Measurements from ENCODE around the gene KCNJ9.

Gene KCNJ9

GRCh38 chr1:160070243-160071163 is 10.8 kb upstream of the KCNJ9 start:
- Histone ChIP-seq H3K4me3 (ENCODE audit: low read length) (peak overlapping the region; percentile 66), H3K27ac (ENCODE audit: low read depth, low read length) (no peak overlapping the region), H3K27me3 (ENCODE audit: control insufficient read depth, low read length) (peaks cover 32% of the 10 kb centered on the region), H3K4me1 (ENCODE audit: control insufficient read depth, low read length) (peaks cover 15% of the 10 kb centered on the region), H4K20me1 (ENCODE audit: control insufficient read depth, insufficient read depth, low read depth, low read length) (no peaks in the 10 kb centered on the region), H3F3A (ENCODE audit: control insufficient read depth, insufficient read depth) (no peaks in the 10 kb centered on the region), H3K4me2 (ENCODE audit: low read length) (peak overlapping the region; percentile 85), H3K36me3 (ENCODE audit: control insufficient read depth, low read length) (no peaks in the 10 kb centered on the region), H3K79me2 (ENCODE audit: control insufficient read depth, low read length) (no peaks in the 10 kb centered on the region), H3K9me3 (ENCODE audit: control insufficient read depth, insufficient read depth, low read length) (no peaks in the 10 kb centered on the region), H3K9me2 (replicated peaks; ENCODE audit: control insufficient read depth, low read length) (no peaks in the 10 kb centered on the region)
- TF ChIP-seq, protein P1, sequence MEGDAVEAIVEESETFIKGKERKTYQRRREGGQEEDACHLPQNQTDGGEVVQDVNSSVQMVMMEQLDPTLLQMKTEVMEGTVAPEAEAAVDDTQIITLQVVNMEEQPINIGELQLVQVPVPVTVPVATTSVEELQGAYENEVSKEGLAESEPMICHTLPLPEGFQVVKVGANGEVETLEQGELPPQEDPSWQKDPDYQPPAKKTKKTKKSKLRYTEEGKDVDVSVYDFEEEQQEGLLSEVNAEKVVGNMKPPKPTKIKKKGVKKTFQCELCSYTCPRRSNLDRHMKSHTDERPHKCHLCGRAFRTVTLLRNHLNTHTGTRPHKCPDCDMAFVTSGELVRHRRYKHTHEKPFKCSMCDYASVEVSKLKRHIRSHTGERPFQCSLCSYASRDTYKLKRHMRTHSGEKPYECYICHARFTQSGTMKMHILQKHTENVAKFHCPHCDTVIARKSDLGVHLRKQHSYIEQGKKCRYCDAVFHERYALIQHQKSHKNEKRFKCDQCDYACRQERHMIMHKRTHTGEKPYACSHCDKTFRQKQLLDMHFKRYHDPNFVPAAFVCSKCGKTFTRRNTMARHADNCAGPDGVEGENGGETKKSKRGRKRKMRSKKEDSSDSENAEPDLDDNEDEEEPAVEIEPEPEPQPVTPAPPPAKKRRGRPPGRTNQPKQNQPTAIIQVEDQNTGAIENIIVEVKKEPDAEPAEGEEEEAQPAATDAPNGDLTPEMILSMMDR (IDR thresholded peaks at IDR 0.05; ENCODE audit: low read depth, low read length, poor library complexity, severe bottlenecking): no peak
- no peak for TF ChIP-seq EZH2phosphoT487 (IDR thresholded peaks at IDR 0.05; ENCODE audit: borderline replicate concordance, low read length)

DNA sequence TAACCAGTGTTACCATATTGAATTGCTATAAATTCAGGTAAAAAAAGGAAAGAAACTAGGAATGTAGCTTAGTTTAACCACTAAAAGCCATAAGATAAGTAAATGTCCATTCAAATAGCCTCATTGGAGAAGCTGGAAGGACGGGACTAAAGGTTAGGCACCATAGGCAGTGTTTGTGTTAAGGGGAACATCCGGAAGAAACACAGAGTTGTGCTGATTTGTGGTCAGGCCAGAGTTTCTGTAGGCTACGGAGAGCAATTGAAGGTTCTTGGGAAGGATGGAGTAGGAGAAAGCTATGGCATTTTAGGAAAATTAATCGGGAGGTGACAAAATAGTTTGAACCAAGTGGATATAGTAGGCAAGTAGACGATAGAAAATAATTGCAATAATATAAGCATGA is 10.0 kb upstream of the KCNJ9 start:
- Histone ChIP-seq H3K79me2 (ENCODE audit: control insufficient read depth, low read length) (no peaks in the 10 kb centered on the region), H4K20me1 (ENCODE audit: control insufficient read depth, insufficient read depth, low read depth, low read length) (no peaks in the 10 kb centered on the region), H3K4me3 (ENCODE audit: low read length) (no peak overlapping the region), H3K4me2 (ENCODE audit: low read length) (no peak overlapping the region), H3K4me1 (ENCODE audit: control insufficient read depth, low read length) (peaks cover 15% of the 10 kb centered on the region), H3F3A (ENCODE audit: control insufficient read depth, insufficient read depth) (no peaks in the 10 kb centered on the region), H3K9me2 (replicated peaks; ENCODE audit: control insufficient read depth, low read length) (no peaks in the 10 kb centered on the region), H3K9me3 (ENCODE audit: control insufficient read depth, insufficient read depth, low read length) (no peaks in the 10 kb centered on the region), H3K27ac (ENCODE audit: low read depth, low read length) (no peak overlapping the region), H3K36me3 (ENCODE audit: control insufficient read depth, low read length) (no peaks in the 10 kb centered on the region), H3K27me3 (ENCODE audit: control insufficient read depth, low read length) (peaks cover 27% of the 10 kb centered on the region)
- TF ChIP-seq EZH2phosphoT487 (IDR thresholded peaks at IDR 0.05; ENCODE audit: borderline replicate concordance, low read length): no peak

DNA sequence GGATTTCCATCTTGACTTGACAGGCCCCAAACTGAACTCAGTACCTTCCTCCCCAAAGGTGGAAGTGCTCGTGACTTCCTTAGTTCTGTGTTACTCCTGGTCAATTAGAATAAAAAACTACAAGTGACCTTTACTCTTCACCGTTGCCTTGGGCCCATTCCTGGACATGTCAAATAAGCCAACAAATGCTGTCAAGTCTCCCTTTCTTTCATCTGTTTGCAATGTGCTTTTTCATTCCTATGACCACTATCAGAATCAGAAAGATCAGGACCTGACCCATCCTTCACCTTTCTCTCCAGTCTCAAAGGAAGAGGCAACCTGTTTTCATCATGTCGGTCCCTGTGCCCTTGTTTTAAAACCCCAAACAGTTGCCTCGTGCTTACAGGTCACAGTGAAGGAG is 6.5 kb upstream of the KCNJ9 start:
- TF ChIP-seq EZH2phosphoT487 (IDR thresholded peaks at IDR 0.05; ENCODE audit: borderline replicate concordance, low read length): no peak
- TF ChIP-seq, protein P1 (IDR thresholded peaks at IDR 0.05; ENCODE audit: low read depth, low read length, poor library complexity, severe bottlenecking): no peak
- no peaks in the 10 kb centered on the region for H3F3A ChIP-seq (ENCODE audit: control insufficient read depth, insufficient read depth)
- no peak overlapping the region for H3K4me2 ChIP-seq (ENCODE audit: low read length)
- H3K36me3 ChIP-seq (ENCODE audit: control insufficient read depth, low read length): no peaks in the 10 kb centered on the region
- H3K27ac ChIP-seq (ENCODE audit: low read depth, low read length): no peak overlapping the region
- H3K9me2 ChIP-seq (replicated peaks; ENCODE audit: control insufficient read depth, low read length): no peaks in the 10 kb centered on the region
- no peaks in the 10 kb centered on the region for H3K9me3 ChIP-seq (ENCODE audit: control insufficient read depth, insufficient read depth, low read length)
- no peaks in the 10 kb centered on the region for H4K20me1 ChIP-seq (ENCODE audit: control insufficient read depth, insufficient read depth, low read depth, low read length)
- peaks cover 18% of the 10 kb centered on the region for H3K4me1 ChIP-seq (ENCODE audit: control insufficient read depth, low read length)
- peaks cover 16% of the 10 kb centered on the region for H3K27me3 ChIP-seq (ENCODE audit: control insufficient read depth, low read length)
- H3K4me3 ChIP-seq (ENCODE audit: low read length): no peak overlapping the region
- H3K79me2 ChIP-seq (ENCODE audit: control insufficient read depth, low read length): no peaks in the 10 kb centered on the region

GRCh38 chr1:160075836-160076235 is 5.5 kb upstream of the KCNJ9 start:
- H3K4me1 ChIP-seq (ENCODE audit: control insufficient read depth, low read length): peaks cover 11% of the 10 kb centered on the region
- no peaks in the 10 kb centered on the region for H3K9me2 ChIP-seq (replicated peaks; ENCODE audit: control insufficient read depth, low read length)
- no peak overlapping the region for H3K4me3 ChIP-seq (ENCODE audit: low read length)
- TF ChIP-seq, protein P1 (IDR thresholded peaks at IDR 0.05; ENCODE audit: low read depth, low read length, poor library complexity, severe bottlenecking): no peak
- no peak for TF ChIP-seq EZH2phosphoT487 (IDR thresholded peaks at IDR 0.05; ENCODE audit: borderline replicate concordance, low read length)
- H3F3A ChIP-seq (ENCODE audit: control insufficient read depth, insufficient read depth): 0 out of 2 replicates have a peak, but pooled peaks cover 6% of the 10 kb centered on the region
- peaks cover 20% of the 10 kb centered on the region for H3K27me3 ChIP-seq (ENCODE audit: control insufficient read depth, low read length)
- no peak overlapping the region for H3K4me2 ChIP-seq (ENCODE audit: low read length)
- H3K27ac ChIP-seq (ENCODE audit: low read depth, low read length): no peak overlapping the region
- no peaks in the 10 kb centered on the region for H4K20me1 ChIP-seq (ENCODE audit: control insufficient read depth, insufficient read depth, low read depth, low read length)
- H3K36me3 ChIP-seq (ENCODE audit: control insufficient read depth, low read length): no peaks in the 10 kb centered on the region
- no peaks in the 10 kb centered on the region for H3K79me2 ChIP-seq (ENCODE audit: control insufficient read depth, low read length)
- no peaks in the 10 kb centered on the region for H3K9me3 ChIP-seq (ENCODE audit: control insufficient read depth, insufficient read depth, low read length)
